Left lung (tissue), 14 donors: ENCODE results near the gene RFT1. TPM values are rescaled to one million over a fixed set of nuclear protein-coding genes. Genes with fewer than 3 reads are reported as not detected.
A peak's percentile ranks its signal among the peaks of the same experiment; 100 is the strongest.

ENCODE experiments used
- ATAC-seq: fragments of 200-7000 bp; cut with Tn5 transposase; one replicate; pipeline ENCODE4 v1.9.1; 2020; ENCODE audit warnings: moderate library complexity
- DNase-seq, 4 donors: peaks; one replicate each; pipeline ENCODE4 v3.0.0-alpha.2; 2013 to 2020
- H3K27ac ChIP-seq, 2 donors: fragments of 200-600 bp; sonication (generic) in 1 of 2; one replicate each; pipeline versions ENCODE4 v1.5.0 to v1.8.0; 2020 to 2021
- H3K27me3 ChIP-seq, 2 donors: fragments of 200-600 bp; sonication (generic) in 1 of 2; one replicate each; pipeline versions ENCODE4 v1.5.0 to v1.8.0; 2020 to 2021
- H3K36me3 ChIP-seq, 2 donors: fragments of 200-600 bp; sonication (generic) in 1 of 2; one replicate each; pipeline versions ENCODE4 v1.5.0 to v1.8.0; 2020 to 2021
- H3K4me1 ChIP-seq, 2 donors: fragments of 200-600 bp; one replicate each; pipeline ENCODE4 v1.8.0; 2021
- H3K4me3 ChIP-seq, 2 donors: fragments of 200-600 bp; sonication (generic) in 1 of 2; one replicate each; pipeline versions ENCODE4 v1.5.0 to v1.8.0; 2020 to 2021; ENCODE audit warnings: mild to moderate bottlenecking in 1 of 2
- H3K9me3 ChIP-seq, 2 donors: fragments of 200-600 bp; sonication (generic) in 1 of 2; one replicate each; pipeline versions ENCODE4 v1.5.0 to v1.8.0; 2020 to 2021
- intact Hi-C, 2 donors: fragments of 100-400 bp; cut with DNase I; formaldehyde crosslinking; loops; one replicate each; pipeline versions ENCODE4 v1.11.2 to v1.14.2; 2022
- long read RNA-seq, 12 donors: library from polyadenylated mRNA in 2 of 12; unstranded in 2 of 12; transcript quantifications; one replicate each; pipeline ENCODE4 v2.0.0 and lab custom pipeline, GENCODE V29; 2019 to 2026
- polyA plus RNA-seq, 6 donors: library from polyadenylated mRNA; unstranded; fragments of 120-200 nt; gene quantifications; one replicate each; pipeline ENCODE4 v1.2.1, GENCODE V29; 2013; ENCODE audit not compliant: insufficient read length in 6 of 6
- total RNA-seq, 2 donors: library from RNA; stranded (reverse); fragmentation: NEBNext Ultra II Directional; extraction: Animal tissue kit (Norgen Biotek cat#: 25700); gene quantifications; one replicate each; pipeline ENCODE4 v1.2.1, GENCODE V29; 2021
- TF ChIP-seq, protein P1 (sequence below), 2 donors: fragments of 200-600 bp; sonication (generic) in 1 of 2; IDR thresholded peaks; one replicate each; pipeline versions ENCODE4 v1.5.0 to v1.8.0; 2021; ENCODE audit warnings: antibody characterized with exemption in 2 of 2
- donor health status: DM: no; HTN: yes; CAD: no.
- donor health status: DM: no; HTN: no; CAD: no.

The RFT1 gene, protein sequence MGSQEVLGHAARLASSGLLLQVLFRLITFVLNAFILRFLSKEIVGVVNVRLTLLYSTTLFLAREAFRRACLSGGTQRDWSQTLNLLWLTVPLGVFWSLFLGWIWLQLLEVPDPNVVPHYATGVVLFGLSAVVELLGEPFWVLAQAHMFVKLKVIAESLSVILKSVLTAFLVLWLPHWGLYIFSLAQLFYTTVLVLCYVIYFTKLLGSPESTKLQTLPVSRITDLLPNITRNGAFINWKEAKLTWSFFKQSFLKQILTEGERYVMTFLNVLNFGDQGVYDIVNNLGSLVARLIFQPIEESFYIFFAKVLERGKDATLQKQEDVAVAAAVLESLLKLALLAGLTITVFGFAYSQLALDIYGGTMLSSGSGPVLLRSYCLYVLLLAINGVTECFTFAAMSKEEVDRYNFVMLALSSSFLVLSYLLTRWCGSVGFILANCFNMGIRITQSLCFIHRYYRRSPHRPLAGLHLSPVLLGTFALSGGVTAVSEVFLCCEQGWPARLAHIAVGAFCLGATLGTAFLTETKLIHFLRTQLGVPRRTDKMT
- total RNA-seq, result 10 to 100 TPM; 24.3 to 28.0 TPM
- polyA plus RNA-seq, result 10 to 100 TPM; 23.2 to 24.5 (median 24.1) TPM
- long read RNA-seq, donor 1, full-length matches to known transcripts, result 4 of 11 reads
- long read RNA-seq, donor 1, partial matches to known transcripts, result 7 of 11 reads
- long read RNA-seq, donor 1, other reads (novel, unspliced or antisense), result 0 of 11 reads
- long read RNA-seq, donor 2, full-length matches to known transcripts, result 6 of 66 reads
- long read RNA-seq, donor 2, partial matches to known transcripts, result 50 of 66 reads
- long read RNA-seq, donor 2, other reads (novel, unspliced or antisense), result 10 of 66 reads
- long read RNA-seq, donor 3, full-length matches to known transcripts, result 6 of 6 reads
- long read RNA-seq, donor 3, partial matches to known transcripts, result 0 of 6 reads
- long read RNA-seq, donor 3, other reads (novel, unspliced or antisense), result 0 of 6 reads
- long read RNA-seq, donor 4, full-length matches to known transcripts, result 11 of 18 reads
- long read RNA-seq, donor 4, partial matches to known transcripts, result 3 of 18 reads
- long read RNA-seq, donor 4, other reads (novel, unspliced or antisense), result 4 of 18 reads
- long read RNA-seq, donor 5, full-length matches to known transcripts, result 10 of 10 reads
- long read RNA-seq, donor 5, partial matches to known transcripts, result 0 of 10 reads
- long read RNA-seq, donor 5, other reads (novel, unspliced or antisense), result 0 of 10 reads
- long read RNA-seq, donor 6, full-length matches to known transcripts, result 8 of 8 reads
- long read RNA-seq, donor 6, partial matches to known transcripts, result 0 of 8 reads
- long read RNA-seq, donor 6, other reads (novel, unspliced or antisense), result 0 of 8 reads
- long read RNA-seq, donor 7, full-length matches to known transcripts, result 9 of 9 reads
- long read RNA-seq, donor 7, partial matches to known transcripts, result 0 of 9 reads
- long read RNA-seq, donor 7, other reads (novel, unspliced or antisense), result 0 of 9 reads
- long read RNA-seq, donor 8, full-length matches to known transcripts, result 8 of 8 reads
- long read RNA-seq, donor 8, partial matches to known transcripts, result 0 of 8 reads
- long read RNA-seq, donor 8, other reads (novel, unspliced or antisense), result 0 of 8 reads
- long read RNA-seq, donor 9, result 0 reads
- long read RNA-seq, donor 10, full-length matches to known transcripts, result 18 of 26 reads
- long read RNA-seq, donor 10, partial matches to known transcripts, result 5 of 26 reads
- long read RNA-seq, donor 10, other reads (novel, unspliced or antisense), result 3 of 26 reads
- long read RNA-seq, donor 11, full-length matches to known transcripts, result 3 of 3 reads
- long read RNA-seq, donor 11, partial matches to known transcripts, result 0 of 3 reads
- long read RNA-seq, donor 11, other reads (novel, unspliced or antisense), result 0 of 3 reads
- long read RNA-seq, donor 12, full-length matches to known transcripts, result 8 of 8 reads
- long read RNA-seq, donor 12, partial matches to known transcripts, result 0 of 8 reads
- long read RNA-seq, donor 12, other reads (novel, unspliced or antisense), result 0 of 8 reads

DNA sequence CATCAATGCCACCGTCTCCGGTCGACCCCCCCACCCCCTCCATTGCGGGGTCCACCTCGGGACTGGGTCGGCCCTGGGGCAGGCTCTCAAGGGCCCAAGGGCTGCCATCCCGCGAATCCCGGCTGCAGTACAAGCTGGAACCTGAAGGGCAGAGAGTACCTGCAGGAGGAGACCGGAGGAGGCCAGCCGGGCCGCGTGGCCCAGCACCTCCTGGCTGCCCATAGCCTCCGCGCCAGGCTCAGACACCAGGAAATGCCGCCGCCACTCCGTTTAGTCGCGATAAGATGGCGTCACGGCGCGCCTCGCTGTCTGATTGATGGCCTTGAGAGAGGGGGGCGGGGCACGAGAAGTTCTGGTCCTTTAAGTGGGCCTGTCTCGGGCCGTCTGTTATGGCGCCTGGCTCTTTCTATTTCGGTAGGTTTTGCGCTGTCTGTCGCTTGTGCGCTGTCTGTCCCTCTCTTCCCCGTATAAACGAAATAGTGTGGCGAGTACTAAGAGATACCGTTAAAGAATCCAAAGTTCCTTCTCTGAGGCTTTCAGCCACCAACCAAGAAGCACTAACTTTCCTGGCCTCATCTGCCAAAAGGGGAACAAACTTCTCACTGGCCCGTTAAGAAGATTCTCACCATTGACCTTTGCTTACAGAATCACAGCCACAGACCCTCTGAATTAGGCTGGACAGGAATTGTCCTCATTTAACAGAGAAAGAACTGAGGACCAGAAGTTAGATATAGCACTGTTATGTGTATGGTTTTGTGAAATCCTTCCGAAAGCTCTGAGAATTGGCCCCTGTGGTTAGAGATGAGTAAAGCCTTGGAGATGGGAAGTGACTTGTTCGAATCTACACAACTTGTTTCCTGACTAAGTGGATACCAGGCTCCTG lies at the start of gene RFT1:
RFT1 (minus strand) TSS at position 257 of the 883 bp plus-strand sequence; CDS start at position 222, 35 bp downstream.
- Histone ChIP-seq H3K4me3 (peak within 1 kb of the TSS; percentile 76 to 91), H3K4me1 (peaks cover 10 to 50% of the 10 kb centered on the region in 2 donors), H3K27me3 (no peaks in the 10 kb centered on the region), H3K27ac (peak within 1 kb of the TSS; percentile 88 to 91), H3K36me3 (peaks cover 0 to 5% of the 10 kb centered on the region in 2 donors), H3K9me3 (no peaks in the 10 kb centered on the region)
- peak; percentile 97 for DNase-seq
- intact Hi-C loops, result loop anchor here in 1 of 2 donors (10.0 kb wide), 1 partner anchor 64 kb away; no protein-coding TSS in a partner anchor
- peak; percentile 89 for ATAC-seq
- TF ChIP-seq, protein P1, sequence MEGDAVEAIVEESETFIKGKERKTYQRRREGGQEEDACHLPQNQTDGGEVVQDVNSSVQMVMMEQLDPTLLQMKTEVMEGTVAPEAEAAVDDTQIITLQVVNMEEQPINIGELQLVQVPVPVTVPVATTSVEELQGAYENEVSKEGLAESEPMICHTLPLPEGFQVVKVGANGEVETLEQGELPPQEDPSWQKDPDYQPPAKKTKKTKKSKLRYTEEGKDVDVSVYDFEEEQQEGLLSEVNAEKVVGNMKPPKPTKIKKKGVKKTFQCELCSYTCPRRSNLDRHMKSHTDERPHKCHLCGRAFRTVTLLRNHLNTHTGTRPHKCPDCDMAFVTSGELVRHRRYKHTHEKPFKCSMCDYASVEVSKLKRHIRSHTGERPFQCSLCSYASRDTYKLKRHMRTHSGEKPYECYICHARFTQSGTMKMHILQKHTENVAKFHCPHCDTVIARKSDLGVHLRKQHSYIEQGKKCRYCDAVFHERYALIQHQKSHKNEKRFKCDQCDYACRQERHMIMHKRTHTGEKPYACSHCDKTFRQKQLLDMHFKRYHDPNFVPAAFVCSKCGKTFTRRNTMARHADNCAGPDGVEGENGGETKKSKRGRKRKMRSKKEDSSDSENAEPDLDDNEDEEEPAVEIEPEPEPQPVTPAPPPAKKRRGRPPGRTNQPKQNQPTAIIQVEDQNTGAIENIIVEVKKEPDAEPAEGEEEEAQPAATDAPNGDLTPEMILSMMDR (IDR thresholded peaks at IDR 0.05), result peak in 1 of 2 donors; percentile 18

DNA sequence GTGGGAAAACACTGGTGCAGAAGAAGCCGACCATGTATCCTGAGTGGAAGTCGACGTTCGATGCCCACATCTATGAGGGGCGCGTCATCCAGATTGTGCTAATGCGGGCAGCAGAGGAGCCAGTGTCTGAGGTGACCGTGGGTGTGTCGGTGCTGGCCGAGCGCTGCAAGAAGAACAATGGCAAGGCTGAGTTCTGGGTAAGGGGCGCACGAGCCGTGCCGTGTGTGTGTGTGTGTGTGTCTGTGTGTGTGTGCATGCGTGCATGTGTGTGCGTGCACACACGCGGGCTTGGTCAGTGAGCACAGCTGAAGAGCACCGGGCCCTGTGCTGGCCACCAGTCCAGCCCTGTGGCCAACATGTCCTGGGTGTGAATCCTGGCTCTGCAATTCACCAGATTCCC lies 49.3 kb upstream of the RFT1 start:
- Histone ChIP-seq H3K4me1 (peaks cover 0 to 61% of the 10 kb centered on the region in 2 donors), H3K36me3 (peaks cover 0 to 84% of the 10 kb centered on the region in 2 donors), H3K4me3 (no peak overlapping the region), H3K27me3 (no peaks in the 10 kb centered on the region), H3K27ac (no peak overlapping the region), H3K9me3 (no peaks in the 10 kb centered on the region)
- no peak for ATAC-seq
- DNase-seq, result peak in 1 of 4 donors; percentile 55
- intact Hi-C loops, result no loop called here
- TF ChIP-seq, protein P1 (IDR thresholded peaks at IDR 0.05), result no peak

DNA sequence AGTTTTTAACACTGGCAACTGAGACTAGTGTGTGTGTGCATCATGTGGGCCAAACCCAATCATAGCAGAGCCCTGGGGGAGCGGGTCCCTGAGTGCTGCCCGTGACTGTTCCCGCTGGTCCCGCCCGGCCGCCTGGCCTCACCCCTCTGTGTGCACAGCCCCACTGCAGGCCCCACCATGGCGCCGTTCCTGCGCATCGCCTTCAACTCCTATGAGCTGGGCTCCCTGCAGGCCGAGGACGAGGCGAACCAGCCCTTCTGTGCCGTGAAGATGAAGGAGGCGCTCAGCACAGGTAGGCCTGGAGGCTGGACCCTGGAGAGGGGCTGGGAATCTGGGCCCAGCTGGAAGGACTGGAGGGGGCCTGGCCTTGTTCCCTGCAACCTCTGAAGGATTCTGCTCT lies 48.0 kb upstream of the RFT1 start:
- Histone ChIP-seq H3K36me3 (peaks cover 0 to 84% of the 10 kb centered on the region in 2 donors), H3K27me3 (no peaks in the 10 kb centered on the region), H3K4me1 (peaks cover 0 to 73% of the 10 kb centered on the region in 2 donors), H3K27ac (no peak overlapping the region), H3K4me3 (no peak overlapping the region), H3K9me3 (no peaks in the 10 kb centered on the region)
- ATAC-seq (no peak), DNase-seq (peak in 1 of 4 donors; percentile 73)
- TF ChIP-seq, protein P1 (IDR thresholded peaks at IDR 0.05), result no peak
- intact Hi-C loops, result no loop called here
